Measurements from ENCODE around the gene CBR1.
"Not testable (repeated sequence)": the region's sequence is repeated elsewhere in the genome, so short reads cannot be mapped to it uniquely, and the experiment has no call there.

The CBR1 gene

GRCh38 chr21:36079671-36080070 lies 9.8 kb downstream of the CBR1 start:
- no peak for DNase-seq (ENCODE audit: low spot score in 2 of 2)
- no peak overlapping the region for H3K4me3 Mint-ChIP-seq
- no peak for ATAC-seq (ENCODE audit: low read depth)
- H3K36me3 Mint-ChIP-seq: no peaks in the 10 kb centered on the region
- peak overlapping the region; percentile 36 for H3K27ac Mint-ChIP-seq
- peaks cover 17% of the 10 kb centered on the region for H3K4me1 Mint-ChIP-seq
- H3K9me3 Mint-ChIP-seq: no peaks in the 10 kb centered on the region
- no peaks in the 10 kb centered on the region for H3K27me3 Mint-ChIP-seq

DNA sequence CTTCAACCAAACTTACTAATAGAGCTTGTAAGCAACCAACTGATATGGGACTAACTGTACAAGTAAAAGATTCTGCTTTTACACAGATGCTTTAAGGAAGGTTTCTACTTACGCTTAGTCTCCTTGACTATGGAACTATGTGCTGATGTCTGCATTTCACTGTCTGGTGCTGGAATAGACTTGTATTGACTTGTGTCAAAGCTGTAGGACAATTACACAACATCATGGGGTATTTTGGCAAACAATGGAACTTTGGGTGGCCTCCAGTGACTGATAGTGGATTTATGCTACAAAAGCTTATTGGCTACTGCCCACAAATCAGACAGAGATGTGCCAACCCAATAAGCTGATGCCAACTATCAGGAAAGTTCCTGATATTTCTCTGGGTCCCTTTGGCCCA lies 10.6 kb downstream of the CBR1 start:
- no peak overlapping the region for H3K4me3 Mint-ChIP-seq
- ATAC-seq (ENCODE audit: low read depth): no peak
- H3K4me1 Mint-ChIP-seq: peaks cover 17% of the 10 kb centered on the region
- H3K27me3 Mint-ChIP-seq: no peaks in the 10 kb centered on the region
- H3K36me3 Mint-ChIP-seq: no peaks in the 10 kb centered on the region
- H3K9me3 Mint-ChIP-seq: no peaks in the 10 kb centered on the region
- DNase-seq (ENCODE audit: low spot score in 2 of 2): no peak
- H3K27ac Mint-ChIP-seq: no peak overlapping the region

DNA sequence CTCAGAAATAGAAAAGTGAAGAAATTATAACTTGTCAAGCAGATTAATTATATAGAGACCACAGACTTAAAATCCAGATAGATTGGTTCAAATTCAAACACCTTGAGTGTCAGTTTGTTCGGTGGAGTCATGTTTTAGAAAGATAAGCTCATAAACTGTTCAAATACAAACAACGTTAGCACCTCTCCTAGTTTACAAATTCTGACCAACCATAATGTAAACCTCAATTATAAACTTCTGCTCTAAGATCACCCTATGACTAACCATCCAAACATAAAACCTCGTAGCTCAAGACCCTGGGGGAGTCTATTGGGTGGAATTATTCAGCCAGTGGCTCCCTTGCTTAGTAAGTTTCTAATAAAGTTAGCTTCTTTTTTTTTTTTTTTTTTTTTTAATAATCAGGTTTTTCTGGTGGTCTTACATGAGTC lies 12.4 kb downstream of the CBR1 start:
- Mint-ChIP-seq H3K4me1 (peaks cover 11% of the 10 kb centered on the region), H3K27me3 (no peaks in the 10 kb centered on the region), H3K9me3 (peaks cover 1% of the 10 kb centered on the region), H3K27ac (no peak overlapping the region), H3K4me3 (no peak overlapping the region), H3K36me3 (no peaks in the 10 kb centered on the region)
- ATAC-seq (ENCODE audit: low read depth): no peak
- DNase-seq (ENCODE audit: low spot score in 2 of 2): no peak

DNA sequence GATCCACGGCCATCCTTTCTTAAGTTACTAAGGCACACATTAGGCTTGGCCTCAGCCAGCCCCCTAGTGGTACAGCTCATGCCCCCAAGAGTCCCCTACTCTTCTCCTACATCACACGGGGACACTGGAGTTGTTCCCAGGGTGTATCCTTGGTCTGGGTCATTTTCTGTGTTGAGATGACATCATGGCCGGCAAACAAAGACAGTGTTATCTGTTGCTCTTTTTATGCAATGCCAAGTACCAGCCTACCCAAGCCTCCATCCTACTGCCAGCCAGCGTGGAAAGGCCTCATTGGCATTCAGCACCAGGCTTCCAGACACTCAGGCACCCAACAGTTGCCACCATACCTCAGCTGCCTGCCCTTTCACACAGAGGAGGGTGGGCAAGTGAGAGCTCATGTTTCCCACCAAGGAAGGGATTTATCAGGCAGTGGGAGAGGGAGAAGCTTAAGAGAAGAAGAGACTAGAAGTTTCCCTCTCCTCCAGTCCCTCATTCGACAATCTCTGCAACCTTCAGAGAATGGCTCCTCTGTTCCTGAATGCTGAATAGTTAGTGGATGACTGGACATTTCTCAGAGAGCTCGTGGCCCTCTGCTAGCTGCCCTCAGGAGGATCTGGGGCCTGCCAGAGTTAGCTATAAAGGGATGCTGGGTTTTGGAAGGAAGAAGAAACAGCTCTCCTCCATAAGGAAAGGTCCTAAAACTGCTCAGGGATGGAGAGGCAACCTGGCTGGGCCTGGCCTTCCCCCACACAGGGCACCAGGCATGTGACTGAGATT lies 17.7 kb downstream of the CBR1 start:
- DNase-seq (ENCODE audit: low spot score in 2 of 2): no peak
- no peak overlapping the region for H3K4me3 Mint-ChIP-seq

GRCh38 chr21:36089946-36090345 lies 20.1 kb downstream of the CBR1 start:
- Mint-ChIP-seq H3K36me3 (peaks cover 6% of the 10 kb centered on the region), H3K27me3 (no peaks in the 10 kb centered on the region), H3K4me1 (no peaks in the 10 kb centered on the region), H3K9me3 (peaks cover 7% of the 10 kb centered on the region), H3K4me3 (no peak overlapping the region), H3K27ac (no peak overlapping the region)
- no peak for ATAC-seq (ENCODE audit: low read depth)
- DNase-seq (ENCODE audit: low spot score in 2 of 2): no peak

More for the DNA sequence above, 17.7 kb downstream of the CBR1 start:
- H3K4me1 Mint-ChIP-seq: no peaks in the 10 kb centered on the region
- no peaks in the 10 kb centered on the region for H3K27me3 Mint-ChIP-seq
- peaks cover 1% of the 10 kb centered on the region for H3K9me3 Mint-ChIP-seq
- H3K36me3 Mint-ChIP-seq: no peaks in the 10 kb centered on the region
- no peak for ATAC-seq (ENCODE audit: low read depth)
- H3K27ac Mint-ChIP-seq: no peak overlapping the region

GRCh38 chr21:36092681-36093080 lies 22.9 kb downstream of the CBR1 start:
- no peak for DNase-seq (ENCODE audit: low spot score in 2 of 2)
- Mint-ChIP-seq H3K4me1 (peaks cover 2% of the 10 kb centered on the region), H3K36me3 (peaks cover 8% of the 10 kb centered on the region), H3K4me3 (no peak overlapping the region), H3K9me3 (peaks cover 5% of the 10 kb centered on the region), H3K27me3 (no peaks in the 10 kb centered on the region), H3K27ac (no peak overlapping the region)
- no peak for ATAC-seq (ENCODE audit: low read depth)

GRCh38 chr21:36093512-36093911 lies 23.7 kb downstream of the CBR1 start:
- Mint-ChIP-seq H3K9me3 (peaks cover 5% of the 10 kb centered on the region), H3K27me3 (no peaks in the 10 kb centered on the region), H3K27ac (no peak overlapping the region), H3K4me3 (no peak overlapping the region), H3K4me1 (peaks cover 9% of the 10 kb centered on the region), H3K36me3 (peaks cover 8% of the 10 kb centered on the region)
- DNase-seq (ENCODE audit: low spot score in 2 of 2): no peak
- ATAC-seq (ENCODE audit: low read depth): no peak

- DNase-seq (ENCODE audit: low spot score in 2 of 2): no peak
- Mint-ChIP-seq H3K36me3 (peaks cover 8% of the 10 kb centered on the region), H3K4me1 (peaks cover 9% of the 10 kb centered on the region), H3K27ac (no peak overlapping the region), H3K27me3 (no peaks in the 10 kb centered on the region), H3K9me3 (peaks cover 5% of the 10 kb centered on the region), H3K4me3 (no peak overlapping the region)
- ATAC-seq (ENCODE audit: low read depth): no peak
Observed at GRCh38 chr21:36096398-36097290, 26.8 kb downstream of the CBR1 start.

- DNase-seq (ENCODE audit: low spot score in 2 of 2) (no peak), ATAC-seq (ENCODE audit: low read depth) (peak; percentile 65)
- peak overlapping the region; percentile 69 for H3K27ac Mint-ChIP-seq
- H3K4me1 Mint-ChIP-seq: peaks cover 9% of the 10 kb centered on the region
- H3K36me3 Mint-ChIP-seq: peaks cover 8% of the 10 kb centered on the region
- H3K27me3 Mint-ChIP-seq: no peaks in the 10 kb centered on the region
- no peak overlapping the region for H3K4me3 Mint-ChIP-seq
- peaks cover 5% of the 10 kb centered on the region for H3K9me3 Mint-ChIP-seq
Observed at GRCh38 chr21:36097427-36098181, 27.8 kb downstream of the CBR1 start.

GRCh38 chr21:36098182-36098532 lies 28.3 kb downstream of the CBR1 start:
- peaks cover 9% of the 10 kb centered on the region for H3K4me1 Mint-ChIP-seq
- H3K27ac Mint-ChIP-seq: peak overlapping the region; percentile 69
- H3K36me3 Mint-ChIP-seq: peaks cover 8% of the 10 kb centered on the region
- DNase-seq (ENCODE audit: low spot score in 2 of 2): no peak
- no peaks in the 10 kb centered on the region for H3K27me3 Mint-ChIP-seq
- H3K9me3 Mint-ChIP-seq: peaks cover 5% of the 10 kb centered on the region
- no peak overlapping the region for H3K4me3 Mint-ChIP-seq
- ATAC-seq (ENCODE audit: low read depth): no peak

- no peak overlapping the region for H3K4me3 Mint-ChIP-seq
- peaks cover 9% of the 10 kb centered on the region for H3K4me1 Mint-ChIP-seq
- no peaks in the 10 kb centered on the region for H3K27me3 Mint-ChIP-seq
- DNase-seq (ENCODE audit: low spot score in 2 of 2): no peak
- no peaks in the 10 kb centered on the region for H3K9me3 Mint-ChIP-seq
- no peak for ATAC-seq (ENCODE audit: low read depth)
- H3K27ac Mint-ChIP-seq: no peak overlapping the region
- peaks cover 2% of the 10 kb centered on the region for H3K36me3 Mint-ChIP-seq
Observed at GRCh38 chr21:36099000-36099399, 29.2 kb downstream of the CBR1 start.

DNA sequence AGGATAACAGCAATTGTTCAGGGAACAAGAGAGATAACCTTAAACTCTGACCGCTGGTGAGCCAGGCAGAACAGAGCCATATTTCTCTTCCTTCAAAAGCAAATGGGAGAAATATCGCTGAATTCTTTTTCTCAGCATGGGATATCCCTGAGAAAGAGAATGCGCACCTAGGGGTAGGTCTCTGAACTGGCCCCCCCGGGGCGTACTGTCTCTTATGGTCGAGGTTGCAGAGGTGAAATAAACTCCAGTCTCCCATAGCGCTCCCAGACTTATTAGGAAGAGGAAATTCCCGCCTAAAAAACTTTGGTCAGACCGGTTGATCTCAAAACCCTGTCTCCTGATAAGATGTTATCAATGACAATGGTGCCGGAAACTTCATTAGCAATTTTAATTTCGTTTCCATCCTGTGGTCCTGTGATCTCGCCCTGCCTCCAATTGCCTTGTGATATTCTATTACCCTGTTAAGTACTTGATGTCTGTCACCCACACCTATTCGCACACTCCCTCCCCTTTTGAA lies 29.9 kb downstream of the CBR1 start:
- not testable (repeated sequence) for H3K9me3 Mint-ChIP-seq; ATAC-seq (ENCODE audit: low read depth); H3K36me3 Mint-ChIP-seq; H3K27ac Mint-ChIP-seq; H3K27me3 Mint-ChIP-seq; DNase-seq (ENCODE audit: low spot score in 2 of 2); H3K4me3 Mint-ChIP-seq
- peaks cover 12% of the 10 kb centered on the region for H3K4me1 Mint-ChIP-seq

- no peaks in the 10 kb centered on the region for H3K36me3 Mint-ChIP-seq
- DNase-seq (ENCODE audit: low spot score in 2 of 2) (no peak), ATAC-seq (ENCODE audit: low read depth) (no peak)
- peaks cover 12% of the 10 kb centered on the region for H3K4me1 Mint-ChIP-seq
- H3K9me3 Mint-ChIP-seq: no peaks in the 10 kb centered on the region
- H3K27ac Mint-ChIP-seq: no peak overlapping the region
- no peak overlapping the region for H3K4me3 Mint-ChIP-seq
- H3K27me3 Mint-ChIP-seq: peaks cover 11% of the 10 kb centered on the region
Observed at GRCh38 chr21:36100971-36101641, 31.3 kb downstream of the CBR1 start.
